HG02571 (cell line): ENCODE measurements around the gene DIPK1A.
A peak's percentile ranks its signal among the peaks of the same experiment; 100 is the strongest.

Experiments
- ATAC-seq: cut with Tn5 transposase; IDR thresholded peaks from one replicate; pipeline ENCODE4 v1.9.1; 2021; ENCODE audit warnings: mild to moderate bottlenecking, moderate library complexity; ENCODE audit not compliant: unreplicated experiment

The DIPK1A gene

GRCh38 chr1:92953491-92953890 is 7.8 kb downstream of the DIPK1A start:
- peak; percentile 41 for ATAC-seq

- ATAC-seq, result no peak
These were observed 8.5 kb downstream of the DIPK1A start for GRCh38 chr1:92952714-92953113.

GRCh38 chr1:92951141-92951582 is 10.1 kb downstream of the DIPK1A start:
- peak; percentile 57 for ATAC-seq

GRCh38 chr1:92949937-92950817 is 11.1 kb downstream of the DIPK1A start:
- no peak for ATAC-seq

- no peak for ATAC-seq
These were observed 13.2 kb downstream of the DIPK1A start for GRCh38 chr1:92948071-92948470.

- no peak for ATAC-seq
These were observed 15.5 kb downstream of the DIPK1A start for GRCh38 chr1:92945748-92946270.

- no peak for ATAC-seq
These were observed 16.1 kb downstream of the DIPK1A start for GRCh38 chr1:92944901-92945747.

- no peak for ATAC-seq
These were observed 17.8 kb downstream of the DIPK1A start for GRCh38 chr1:92943502-92943847.

GRCh38 chr1:92940541-92940940 is 20.7 kb downstream of the DIPK1A start:
- ATAC-seq, result no peak

- ATAC-seq, result no peak
These were observed 23.5 kb downstream of the DIPK1A start for GRCh38 chr1:92937731-92938130.

- ATAC-seq, result no peak
These were observed 24.4 kb downstream of the DIPK1A start for GRCh38 chr1:92936865-92937264.

GRCh38 chr1:92934395-92935378 is 26.6 kb downstream of the DIPK1A start:
- ATAC-seq, result no peak

GRCh38 chr1:92933459-92933858 is 27.8 kb downstream of the DIPK1A start:
- no peak for ATAC-seq

- no peak for ATAC-seq
These were observed 29.6 kb downstream of the DIPK1A start for GRCh38 chr1:92931691-92932090.

- no peak for ATAC-seq
These were observed 31.8 kb downstream of the DIPK1A start for GRCh38 chr1:92929461-92929860.

- ATAC-seq, result no peak
These were observed 33.4 kb downstream of the DIPK1A start for GRCh38 chr1:92927870-92928269.

GRCh38 chr1:92926873-92927272 is 34.4 kb downstream of the DIPK1A start:
- no peak for ATAC-seq

- ATAC-seq, result no peak
These were observed 36.8 kb downstream of the DIPK1A start for GRCh38 chr1:92924501-92924900.

GRCh38 chr1:92923664-92924063 is 37.6 kb downstream of the DIPK1A start:
- ATAC-seq, result no peak

- no peak for ATAC-seq
These were observed 38.8 kb downstream of the DIPK1A start for GRCh38 chr1:92922356-92923035.
